Liver (tissue), 9 donors: ENCODE results near the gene CLEC16A. TPM values are rescaled to one million over a fixed set of nuclear protein-coding genes. Genes with fewer than 3 reads are reported as not detected.

ENCODE experiments used
- DNase-seq: peaks from one replicate; pipeline ENCODE4 v3.0.0-alpha.2; 2017; ENCODE audit warnings: low spot score
- H3K27ac ChIP-seq, 2 donors: one replicate each; pipeline ENCODE4 v1.7.0; 2013; ENCODE audit warnings: inconsistent platforms in 2 of 2, low read length in 2 of 2, control low read depth in 1 of 2, low read depth in 1 of 2, mild to moderate bottlenecking in 1 of 2
- H3K27me3 ChIP-seq, 4 donors: one replicate each; pipeline versions ENCODE4 v1.6.1 to v1.7.0; 2013; ENCODE audit warnings: low read length in 3 of 4, inconsistent platforms in 1 of 4, mild to moderate bottlenecking in 1 of 4, moderate library complexity in 1 of 4; ENCODE audit not compliant: control insufficient read depth in 4 of 4, insufficient read depth in 4 of 4
- H3K36me3 ChIP-seq, 4 donors: one replicate each; pipeline versions ENCODE4 v1.6.1 to v1.7.0; 2013; ENCODE audit warnings: low read length in 3 of 4, mild to moderate bottlenecking in 3 of 4, low read depth in 1 of 4, moderate library complexity in 1 of 4; ENCODE audit not compliant: control insufficient read depth in 4 of 4, insufficient read depth in 3 of 4
- H3K4me1 ChIP-seq, 4 donors: one replicate each; pipeline versions ENCODE4 v1.6.1 to v1.7.0; 2013; ENCODE audit warnings: low read length in 3 of 4, mild to moderate bottlenecking in 3 of 4, moderate library complexity in 1 of 4; ENCODE audit not compliant: control insufficient read depth in 4 of 4, insufficient read depth in 4 of 4
- H3K4me3 ChIP-seq, 3 donors: one replicate each; pipeline versions ENCODE4 v1.6.1 to v1.7.0; 2013; ENCODE audit warnings: low read length in 3 of 3, control low read depth in 1 of 3, low read depth in 1 of 3, mild to moderate bottlenecking in 1 of 3
- H3K9ac ChIP-seq, 2 donors: one replicate each; pipeline ENCODE4 v1.7.0; 2013; ENCODE audit warnings: low read length in 2 of 2, mild to moderate bottlenecking in 2 of 2, moderate library complexity in 2 of 2, control low read depth in 1 of 2, low read depth in 1 of 2
- H3K9me3 ChIP-seq, 4 donors: one replicate each; pipeline versions ENCODE4 v1.6.1 to v1.7.0; 2013; ENCODE audit warnings: low read length in 3 of 4; ENCODE audit not compliant: control insufficient read depth in 4 of 4
- EGR1 ChIP-seq, 2 donors: IDR thresholded peaks; 2 replicates each; pipeline ENCODE4 v1.6.1; 2016 to 2018; ENCODE audit warnings: antibody characterized with exemption in 2 of 2, low read depth in 2 of 2
- FOXA1 ChIP-seq: IDR thresholded peaks from 2 replicates; pipeline ENCODE4 v1.6.1; 2016; ENCODE audit warnings: antibody characterized with exemption
- FOXA2 ChIP-seq: IDR thresholded peaks from 2 replicates; pipeline ENCODE4 v1.6.1; 2016; ENCODE audit warnings: antibody characterized with exemption
- GABPA ChIP-seq, 2 donors: IDR thresholded peaks in 1 of 2; conservative IDR thresholded peaks in 1 of 2; 2 replicates each; pipeline ENCODE4 v1.6.1; 2016; ENCODE audit warnings: antibody characterized with exemption in 2 of 2, mild to moderate bottlenecking in 1 of 2, moderate library complexity in 1 of 2
- HNF4A ChIP-seq, 2 donors: conservative IDR thresholded peaks; 2 replicates each; pipeline ENCODE4 v1.6.1; 2016; ENCODE audit warnings: antibody characterized with exemption in 2 of 2, mild to moderate bottlenecking in 2 of 2
- JUND ChIP-seq, 2 donors: IDR thresholded peaks; 2 replicates each; pipeline ENCODE4 v1.6.1; 2016; ENCODE audit warnings: antibody characterized with exemption in 2 of 2
- NR2F2 ChIP-seq: IDR thresholded peaks from 2 replicates; pipeline ENCODE4 v1.6.1; 2016; ENCODE audit warnings: antibody characterized with exemption
- RAD21 ChIP-seq, 2 donors: IDR thresholded peaks; 2 replicates each; pipeline ENCODE4 v1.6.1; 2016; ENCODE audit warnings: antibody characterized with exemption in 2 of 2, mild to moderate bottlenecking in 2 of 2
- RXRA ChIP-seq, 2 donors: IDR thresholded peaks; 2 replicates each; pipeline ENCODE4 v1.6.1; 2017 to 2018; ENCODE audit warnings: antibody characterized with exemption in 2 of 2, mild to moderate bottlenecking in 1 of 2
- SP1 ChIP-seq: IDR thresholded peaks from 2 replicates; pipeline ENCODE4 v1.6.1; 2018; ENCODE audit warnings: antibody characterized with exemption, mild to moderate bottlenecking
- TAF1 ChIP-seq: conservative IDR thresholded peaks from 2 replicates; pipeline ENCODE4 v1.6.1; 2016; ENCODE audit warnings: antibody characterized with exemption, mild to moderate bottlenecking
- YY1 ChIP-seq: IDR thresholded peaks from 2 replicates; pipeline ENCODE4 v1.6.1; 2016; ENCODE audit warnings: antibody characterized with exemption, mild to moderate bottlenecking
- WGBS: extraction: QIAGEN DNeasy Blood & Tissue Kit; methylation state at CpG from one replicate; pipeline ENCODE4 v1.1.7; 2013; 5-methylcytosine and 5-hydroxymethylcytosine counted together
- polyA plus RNA-seq, 2 donors: library from polyadenylated mRNA; stranded (reverse) in 1 of 2; unstranded in 1 of 2; fragments of 200-250 nt in 1 of 2; fragments of >200 nt in 1 of 2; fragmentation: Nextera tagmentation in 1 of 2; extraction: Ambion mirVana in 1 of 2; gene quantifications; one replicate each; pipeline versions ENCODE4 v1.2.1 to v1.2.3, GENCODE V29; 2013 to 2015
- total RNA-seq, 2 donors: library from RNA; depleted of rRNA; stranded (reverse); fragments of >200 nt; gene quantifications; one replicate each; pipeline ENCODE4 v1.2.3, GENCODE V29; 2014
- TF ChIP-seq, protein P1 (sequence below): IDR thresholded peaks from 2 replicates; pipeline ENCODE4 v1.6.1; 2016; ENCODE audit warnings: antibody characterized with exemption
- TF ChIP-seq, protein P2 (sequence below): IDR thresholded peaks from 2 replicates; pipeline ENCODE4 v1.6.1; 2016; ENCODE audit warnings: antibody characterized with exemption
- TF ChIP-seq, protein P3 (sequence below): IDR thresholded peaks from 2 replicates; pipeline ENCODE4 v1.6.1; 2016; ENCODE audit warnings: antibody characterized with exemption
- TF ChIP-seq, protein P4 (sequence below): IDR thresholded peaks from 2 replicates; pipeline ENCODE4 v1.6.1; 2016; ENCODE audit warnings: antibody characterized with exemption, mild to moderate bottlenecking
- donor health status: healthy.
- donor health status: healthy.
- donor health status: healthy.
- donor health status: healthy.
- donor health status: healthy.

CLEC16A gene
- total and polyA plus RNA-seq, 4 donors = 9.7 to 23.0 (median 17.4) TPM

DNA sequence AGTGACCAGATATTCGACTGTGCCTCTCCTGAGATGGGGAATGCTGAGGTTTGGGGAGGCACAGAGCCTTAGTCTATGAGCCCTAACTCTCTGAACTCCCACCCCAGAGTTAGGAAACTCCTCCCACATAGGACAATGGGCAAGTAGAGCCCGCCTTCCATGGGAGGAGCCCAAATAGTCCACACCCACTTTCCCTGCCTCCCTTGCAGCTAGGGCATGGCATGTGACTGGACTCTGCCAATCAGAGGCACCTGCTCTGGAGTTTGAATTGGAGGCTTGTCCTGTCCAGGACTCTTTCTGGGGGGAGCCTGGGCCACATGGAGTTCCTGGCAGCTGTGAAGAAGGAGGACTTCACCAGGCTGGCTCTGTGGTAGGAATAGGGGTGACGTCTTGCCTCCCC lies 263.3 kb downstream of the CLEC16A start:
- no peak for DNase-seq
- Histone ChIP-seq H3K27ac (no peak overlapping the region), H3K4me1 (peaks cover 0 to 15% (median 14%) of the 10 kb centered on the region in 4 donors), H3K9me3 (peaks cover 0 to 6% (median 4%) of the 10 kb centered on the region in 4 donors), H3K27me3 (no peaks in the 10 kb centered on the region), H3K4me3 (no peak overlapping the region), H3K36me3 (no peaks in the 10 kb centered on the region), H3K9ac (no peak overlapping the region)
- WGBS = 84% methylated on average over 3 of the region's 3 CpGs
- TF ChIP-seq, protein P1, sequence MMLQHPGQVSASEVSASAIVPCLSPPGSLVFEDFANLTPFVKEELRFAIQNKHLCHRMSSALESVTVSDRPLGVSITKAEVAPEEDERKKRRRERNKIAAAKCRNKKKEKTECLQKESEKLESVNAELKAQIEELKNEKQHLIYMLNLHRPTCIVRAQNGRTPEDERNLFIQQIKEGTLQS = no peak
- TF ChIP-seq RAD21 (IDR thresholded peaks at IDR 0.05) = no peak
- no peak for TF ChIP-seq TAF1
- TF ChIP-seq JUND (IDR thresholded peaks at IDR 0.05) = no peak
- TF ChIP-seq, protein P2, sequence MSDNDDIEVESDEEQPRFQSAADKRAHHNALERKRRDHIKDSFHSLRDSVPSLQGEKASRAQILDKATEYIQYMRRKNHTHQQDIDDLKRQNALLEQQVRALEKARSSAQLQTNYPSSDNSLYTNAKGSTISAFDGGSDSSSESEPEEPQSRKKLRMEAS = no peak
- no peak for TF ChIP-seq HNF4A (conservative IDR thresholded peaks at IDR 0.05)
- TF ChIP-seq GABPA (IDR thresholded peaks at IDR 0.05 in 1 of 2, conservative IDR thresholded peaks at IDR 0.05 in 1 of 2) = no peak

DNA sequence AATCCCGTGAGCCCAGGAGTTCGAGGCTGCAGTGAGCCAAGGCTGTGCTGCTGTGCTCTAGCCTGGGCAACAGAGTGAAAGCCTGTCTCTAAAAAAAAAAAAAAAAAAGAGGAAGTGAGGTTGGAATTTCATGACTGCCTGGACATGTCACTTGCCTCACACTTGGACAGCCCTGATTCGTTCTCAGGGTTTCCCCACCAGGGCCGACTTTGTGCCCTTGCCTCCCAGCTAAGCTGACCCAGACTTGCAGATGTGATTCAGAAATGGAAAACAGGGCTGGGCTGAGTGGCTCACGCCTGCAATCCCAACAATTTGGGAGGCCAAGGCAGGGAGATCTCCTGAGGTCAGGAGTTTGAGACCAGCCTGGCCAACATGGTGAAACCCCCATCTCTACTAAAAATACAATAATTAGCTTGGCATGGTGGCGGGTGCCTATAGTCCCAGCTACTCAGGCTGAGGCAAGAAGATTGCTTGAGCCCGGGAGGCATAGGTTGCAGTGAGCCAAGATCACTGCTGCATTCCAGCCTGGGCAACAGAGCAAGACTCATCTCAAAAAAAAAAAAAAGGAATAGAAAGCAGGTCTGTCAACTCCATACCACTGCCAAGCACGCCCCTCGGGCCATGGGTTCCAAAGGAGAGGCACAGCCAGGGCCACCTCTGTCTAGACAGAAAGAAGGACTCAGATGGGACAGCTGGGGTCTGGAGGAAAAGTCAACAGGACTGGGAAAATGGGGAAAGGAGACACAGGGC lies 264.7 kb downstream of the CLEC16A start:
- H3K27ac ChIP-seq = no peak overlapping the region
- no peaks in the 10 kb centered on the region for H3K27me3 ChIP-seq
- 85% methylated on average over 9 of the region's 9 CpGs for WGBS
- peaks cover 0 to 6% (median 4%) of the 10 kb centered on the region in 4 donors for H3K9me3 ChIP-seq
- H3K36me3 ChIP-seq = no peaks in the 10 kb centered on the region
- H3K4me3 ChIP-seq = no peak overlapping the region
- DNase-seq = no peak
- TF ChIP-seq RAD21 (IDR thresholded peaks at IDR 0.05) = no peak
- TF ChIP-seq YY1 = no peak
- TF ChIP-seq FOXA1 = no peak
- TF ChIP-seq TAF1 = no peak
- TF ChIP-seq, protein P2 = no peak
- TF ChIP-seq, protein P3, sequence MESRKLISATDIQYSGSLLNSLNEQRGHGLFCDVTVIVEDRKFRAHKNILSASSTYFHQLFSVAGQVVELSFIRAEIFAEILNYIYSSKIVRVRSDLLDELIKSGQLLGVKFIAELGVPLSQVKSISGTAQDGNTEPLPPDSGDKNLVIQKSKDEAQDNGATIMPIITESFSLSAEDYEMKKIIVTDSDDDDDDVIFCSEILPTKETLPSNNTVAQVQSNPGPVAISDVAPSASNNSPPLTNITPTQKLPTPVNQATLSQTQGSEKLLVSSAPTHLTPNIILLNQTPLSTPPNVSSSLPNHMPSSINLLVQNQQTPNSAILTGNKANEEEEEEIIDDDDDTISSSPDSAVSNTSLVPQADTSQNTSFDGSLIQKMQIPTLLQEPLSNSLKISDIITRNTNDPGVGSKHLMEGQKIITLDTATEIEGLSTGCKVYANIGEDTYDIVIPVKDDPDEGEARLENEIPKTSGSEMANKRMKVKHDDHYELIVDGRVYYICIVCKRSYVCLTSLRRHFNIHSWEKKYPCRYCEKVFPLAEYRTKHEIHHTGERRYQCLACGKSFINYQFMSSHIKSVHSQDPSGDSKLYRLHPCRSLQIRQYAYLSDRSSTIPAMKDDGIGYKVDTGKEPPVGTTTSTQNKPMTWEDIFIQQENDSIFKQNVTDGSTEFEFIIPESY = no peak
- peaks cover 0 to 14% (median 13%) of the 10 kb centered on the region in 4 donors for H3K4me1 ChIP-seq
- H3K9ac ChIP-seq = no peak overlapping the region

DNA sequence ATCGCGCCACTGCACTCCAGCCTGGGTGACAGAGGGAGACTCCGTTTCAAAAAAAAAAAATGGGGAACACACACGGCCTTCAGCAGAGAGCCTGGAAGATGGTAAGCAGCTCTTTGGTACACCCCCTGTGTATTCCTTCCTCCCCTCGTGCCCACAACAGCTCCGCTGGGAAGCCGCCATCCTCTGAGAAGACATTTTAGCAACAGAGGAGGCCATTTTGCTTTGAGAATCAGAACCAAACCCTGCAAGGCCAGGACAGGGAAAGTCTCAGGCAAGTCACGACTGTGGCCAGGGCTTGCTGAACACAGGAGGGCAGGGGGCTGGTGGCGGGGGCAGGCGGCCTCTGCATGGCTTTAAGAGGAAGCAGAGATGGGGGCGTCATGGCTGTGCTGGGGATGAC lies 265.9 kb downstream of the CLEC16A start:
- Histone ChIP-seq H3K4me1 (peaks cover 0 to 10% (median 8%) of the 10 kb centered on the region in 4 donors), H3K27me3 (no peaks in the 10 kb centered on the region), H3K9ac (no peak overlapping the region), H3K4me3 (no peak overlapping the region), H3K9me3 (peaks cover 0 to 6% (median 4%) of the 10 kb centered on the region in 4 donors), H3K36me3 (no peaks in the 10 kb centered on the region), H3K27ac (no peak overlapping the region)
- WGBS = 86% methylated on average over 11 of the region's 11 CpGs
- DNase-seq = no peak
- no peak for TF ChIP-seq HNF4A (conservative IDR thresholded peaks at IDR 0.05)
- no peak for TF ChIP-seq NR2F2
- TF ChIP-seq, protein P3 = no peak
- no peak for TF ChIP-seq RXRA (IDR thresholded peaks at IDR 0.05)
- no peak for TF ChIP-seq RAD21 (IDR thresholded peaks at IDR 0.05)
- TF ChIP-seq FOXA1 = no peak
- TF ChIP-seq, protein P1 = no peak
- TF ChIP-seq GABPA (IDR thresholded peaks at IDR 0.05 in 1 of 2, conservative IDR thresholded peaks at IDR 0.05 in 1 of 2) = no peak
- TF ChIP-seq, protein P4, sequence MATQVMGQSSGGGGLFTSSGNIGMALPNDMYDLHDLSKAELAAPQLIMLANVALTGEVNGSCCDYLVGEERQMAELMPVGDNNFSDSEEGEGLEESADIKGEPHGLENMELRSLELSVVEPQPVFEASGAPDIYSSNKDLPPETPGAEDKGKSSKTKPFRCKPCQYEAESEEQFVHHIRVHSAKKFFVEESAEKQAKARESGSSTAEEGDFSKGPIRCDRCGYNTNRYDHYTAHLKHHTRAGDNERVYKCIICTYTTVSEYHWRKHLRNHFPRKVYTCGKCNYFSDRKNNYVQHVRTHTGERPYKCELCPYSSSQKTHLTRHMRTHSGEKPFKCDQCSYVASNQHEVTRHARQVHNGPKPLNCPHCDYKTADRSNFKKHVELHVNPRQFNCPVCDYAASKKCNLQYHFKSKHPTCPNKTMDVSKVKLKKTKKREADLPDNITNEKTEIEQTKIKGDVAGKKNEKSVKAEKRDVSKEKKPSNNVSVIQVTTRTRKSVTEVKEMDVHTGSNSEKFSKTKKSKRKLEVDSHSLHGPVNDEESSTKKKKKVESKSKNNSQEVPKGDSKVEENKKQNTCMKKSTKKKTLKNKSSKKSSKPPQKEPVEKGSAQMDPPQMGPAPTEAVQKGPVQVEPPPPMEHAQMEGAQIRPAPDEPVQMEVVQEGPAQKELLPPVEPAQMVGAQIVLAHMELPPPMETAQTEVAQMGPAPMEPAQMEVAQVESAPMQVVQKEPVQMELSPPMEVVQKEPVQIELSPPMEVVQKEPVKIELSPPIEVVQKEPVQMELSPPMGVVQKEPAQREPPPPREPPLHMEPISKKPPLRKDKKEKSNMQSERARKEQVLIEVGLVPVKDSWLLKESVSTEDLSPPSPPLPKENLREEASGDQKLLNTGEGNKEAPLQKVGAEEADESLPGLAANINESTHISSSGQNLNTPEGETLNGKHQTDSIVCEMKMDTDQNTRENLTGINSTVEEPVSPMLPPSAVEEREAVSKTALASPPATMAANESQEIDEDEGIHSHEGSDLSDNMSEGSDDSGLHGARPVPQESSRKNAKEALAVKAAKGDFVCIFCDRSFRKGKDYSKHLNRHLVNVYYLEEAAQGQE = no peak
- TF ChIP-seq EGR1 (IDR thresholded peaks at IDR 0.05; ENCODE audit: low read depth in 2 of 2) = no peak
- no peak for TF ChIP-seq FOXA2
- TF ChIP-seq SP1 = no peak
